H9 (cell line): ENCODE data around the gene PDGFB. TPM values are rescaled to one million over a fixed set of nuclear protein-coding genes. Genes with fewer than 3 reads are reported as not detected.

Experiments used
- DNase-seq: peaks from one replicate; pipeline ENCODE4 v3.0.0-alpha.2; 2017
- H2AFZ ChIP-seq: one replicate; pipeline ENCODE4 v1.6.1; 2013; ENCODE audit warnings: mild to moderate bottlenecking, low read length, control low read depth, moderate library complexity
- H2AK5ac ChIP-seq: 2 replicates; pipeline ENCODE4 v1.6.1; 2013; ENCODE audit warnings: low read length, control low read depth, mixed read lengths; ENCODE audit not compliant: insufficient read length
- H2BK120ac ChIP-seq: one replicate; pipeline ENCODE4 v1.6.1; 2013; ENCODE audit warnings: low read depth, mild to moderate bottlenecking, low read length, control low read depth, inconsistent platforms; ENCODE audit not compliant: poor library complexity, severe bottlenecking
- H2BK12ac ChIP-seq: 2 replicates; pipeline ENCODE4 v1.6.1; 2013; ENCODE audit warnings: low read length, control low read depth, mixed read lengths, low read depth; ENCODE audit not compliant: insufficient read length
- H2BK15ac ChIP-seq: 2 replicates; pipeline ENCODE4 v1.6.1; 2013; ENCODE audit warnings: low read depth, low read length, control low read depth
- H2BK20ac ChIP-seq: one replicate; pipeline ENCODE4 v1.6.1; 2013; ENCODE audit warnings: low read depth, mild to moderate bottlenecking, low read length, control low read depth, inconsistent platforms; ENCODE audit not compliant: poor library complexity, severe bottlenecking
- H2BK5ac ChIP-seq: 2 replicates; pipeline ENCODE4 v1.6.1; 2013; ENCODE audit warnings: low read length, control low read depth, mixed read lengths; ENCODE audit not compliant: insufficient read length
- H3K14ac ChIP-seq: 2 replicates; pipeline ENCODE4 v1.6.1; 2013; ENCODE audit warnings: low read length, control low read depth; ENCODE audit not compliant: insufficient read depth
- H3K18ac ChIP-seq: 2 replicates; pipeline ENCODE4 v1.6.1; 2013; ENCODE audit warnings: low read depth, mild to moderate bottlenecking, mixed read lengths, low read length, control low read depth; ENCODE audit not compliant: insufficient read length
- H3K23ac ChIP-seq: 2 replicates; pipeline ENCODE4 v1.6.1; 2013; ENCODE audit warnings: low read length, control low read depth, mixed read lengths, low read depth; ENCODE audit not compliant: insufficient read length
- H3K23me2 ChIP-seq: 2 replicates; pipeline ENCODE4 v1.6.1; 2013; ENCODE audit warnings: low read depth, mild to moderate bottlenecking, mixed read lengths, low read length, control low read depth; ENCODE audit not compliant: insufficient read length, poor library complexity, severe bottlenecking
- H3K27ac ChIP-seq: 2 replicates; pipeline ENCODE4 v1.5.1; 2013; ENCODE audit warnings: low read length, control low read depth, mixed read lengths, low read depth; ENCODE audit not compliant: insufficient read length
- H3K27me3 ChIP-seq: 2 replicates; pipeline ENCODE4 v1.6.1; 2013; ENCODE audit warnings: low read length, control low read depth, inconsistent platforms; ENCODE audit not compliant: insufficient read depth
- H3K4ac ChIP-seq: 2 replicates; pipeline ENCODE4 v1.6.1; 2013; ENCODE audit warnings: low read depth, mild to moderate bottlenecking, control low read depth, inconsistent platforms, low read length, moderate library complexity
- H3K4me1 ChIP-seq: 2 replicates; pipeline ENCODE4 v1.6.1; 2013; ENCODE audit warnings: low read length, control low read depth, inconsistent platforms; ENCODE audit not compliant: insufficient read depth
- H3K4me2 ChIP-seq: 2 replicates; pipeline ENCODE4 v1.6.1; 2013; ENCODE audit warnings: low read length, control low read depth, mixed read lengths; ENCODE audit not compliant: insufficient read length, insufficient read depth
- H3K56ac ChIP-seq: 2 replicates; pipeline ENCODE4 v1.6.1; 2013; ENCODE audit warnings: low read depth, mild to moderate bottlenecking, mixed read lengths, low read length, control low read depth; ENCODE audit not compliant: insufficient read length
- H3K79me1 ChIP-seq: 2 replicates; pipeline ENCODE4 v1.6.1; 2013; ENCODE audit warnings: low read depth, mild to moderate bottlenecking, moderate library complexity, low read length, control low read depth, inconsistent platforms; ENCODE audit not compliant: insufficient read depth, poor library complexity, severe bottlenecking
- H3K79me2 ChIP-seq: 2 replicates; pipeline ENCODE4 v1.6.1; 2013; ENCODE audit warnings: low read length, control low read depth, inconsistent platforms; ENCODE audit not compliant: insufficient read depth
- H3K9ac ChIP-seq: 2 replicates; pipeline ENCODE4 v1.6.1; 2013; ENCODE audit warnings: low read length, control low read depth, mixed read lengths; ENCODE audit not compliant: insufficient read length; ENCODE audit errors: extremely low read depth
- H3K9me3 ChIP-seq: one replicate; pipeline ENCODE4 v1.6.1; 2013; ENCODE audit warnings: low read depth, low read length, inconsistent platforms; ENCODE audit not compliant: control insufficient read depth
- H3T11ph ChIP-seq: one replicate; pipeline ENCODE4 v1.6.1; 2013; ENCODE audit warnings: mild to moderate bottlenecking, low read length, control low read depth, inconsistent platforms
- H4K20me1 ChIP-seq: one replicate; pipeline ENCODE4 v1.6.1; 2013; ENCODE audit not compliant: control insufficient read depth, insufficient read length, insufficient read depth
- H4K5ac ChIP-seq: 2 replicates; pipeline ENCODE4 v1.6.1; 2013; ENCODE audit warnings: low read depth, mild to moderate bottlenecking, mixed read lengths, low read length, control low read depth; ENCODE audit not compliant: insufficient read length
- H4K8ac ChIP-seq: replicated peaks from 2 replicates; pipeline ENCODE4 v1.6.1; 2013; ENCODE audit warnings: low read length, control low read depth, mixed read lengths, low read depth; ENCODE audit not compliant: insufficient read length
- H4K91ac ChIP-seq: 2 replicates; pipeline ENCODE4 v1.6.1; 2013; ENCODE audit warnings: low read depth, mild to moderate bottlenecking, moderate library complexity, mixed read lengths, low read length, control low read depth; ENCODE audit not compliant: insufficient read length
- H3K27ac Mint-ChIP-seq, 3 experiments: 2 replicates in 2 of 3; 3 replicates in 1 of 3; pipeline ENCODE4 v1.8.0; 2020 to 2021; ENCODE audit warnings: mixed read lengths in 3 of 3, mild to moderate bottlenecking in 1 of 3, moderate library complexity in 1 of 3
- H3K27me3 Mint-ChIP-seq: 2 replicates; pipeline ENCODE4 v1.8.0; 2021; ENCODE audit warnings: low read depth, mild to moderate bottlenecking, moderate library complexity, mixed read lengths
- H3K36me3 Mint-ChIP-seq, 3 experiments: 2 replicates in 2 of 3; 3 replicates in 1 of 3; pipeline ENCODE4 v1.8.0; 2020 to 2021; ENCODE audit warnings: low read depth in 3 of 3, mixed read lengths in 3 of 3; ENCODE audit not compliant: insufficient read depth in 1 of 3
- H3K4me1 Mint-ChIP-seq, 2 experiments: 2 replicates each; pipeline ENCODE4 v1.8.0; 2020; ENCODE audit warnings: mixed read lengths in 2 of 2
- H3K4me3 Mint-ChIP-seq, 2 experiments: 2 replicates in 1 of 2; 3 replicates in 1 of 2; pipeline ENCODE4 v1.8.0; 2020 to 2021; ENCODE audit warnings: mild to moderate bottlenecking in 2 of 2, mixed read lengths in 2 of 2, moderate library complexity in 1 of 2
- H3K9me3 Mint-ChIP-seq, 2 experiments: 2 replicates in 1 of 2; 3 replicates in 1 of 2; pipeline ENCODE4 v1.8.0; 2020; ENCODE audit warnings: mild to moderate bottlenecking in 2 of 2, mixed read lengths in 2 of 2, moderate library complexity in 1 of 2
- WGBS: extraction: QIAGEN DNeasy Blood & Tissue Kit; methylation state at CpG from one replicate; pipeline ENCODE4 v1.1.7; 2013; ENCODE audit warnings: missing lambda C conversion rate, low lambda C conversion rate, mixed read lengths; ENCODE audit not compliant: insufficient read length; ENCODE audit errors: extremely low coverage; 5-methylcytosine and 5-hydroxymethylcytosine counted together
- total RNA-seq: library from RNA; stranded (reverse); gene quantifications from 2 replicates; pipeline ENCODE4 v1.2.1, GENCODE V29; 2021
- TF ChIP-seq, protein P1 (sequence below): fragments of 200-600 bp; sonication (generic); conservative IDR thresholded peaks from 3 replicates; pipeline ENCODE4 v1.8.0; 2021; ENCODE audit warnings: antibody characterized with exemption, mild to moderate bottlenecking

Gene PDGFB
- total RNA-seq, 1 experiment from 2014 or later = 6.1 TPM

- Histone ChIP-seq H3K27ac (no peak overlapping the region), H3K9me3 (no peaks in the 10 kb centered on the region), H3K23ac (no peak overlapping the region), H2BK5ac (no peak overlapping the region), H3K4me2 (no peak overlapping the region), H2BK12ac (peak overlapping the region; percentile 51), H3K79me2 (no peaks in the 10 kb centered on the region), H3K23me2 (no peaks in the 10 kb centered on the region), H3K4ac (no peak overlapping the region), H2BK20ac (no peak overlapping the region), H3K14ac (peak overlapping the region; percentile 27; the same call in 1 of the 2 replicates), H3K9ac (no peak overlapping the region), H4K91ac (no peak overlapping the region), H3K56ac (no peak overlapping the region), H3K79me1 (no peaks in the 10 kb centered on the region), H3K27me3 (no peaks in the 10 kb centered on the region; the same call in 1 of the 2 replicates), H3K4me1 (peaks cover 4% of the 10 kb centered on the region; the same call in 1 of the 2 replicates), H3T11ph (no peak overlapping the region), H2BK120ac (no peak overlapping the region), H2AK5ac (no peak overlapping the region), H2AFZ (no peak overlapping the region), H3K18ac (no peak overlapping the region), H2BK15ac (no peak overlapping the region), H4K8ac (no peak overlapping the region), H4K5ac (no peak overlapping the region), H4K20me1 (no peaks in the 10 kb centered on the region)
- no peaks in the 10 kb centered on the region; a peak in 1 of 5 replicates for H3K9me3 Mint-ChIP-seq
- no peak for DNase-seq
- TF ChIP-seq, protein P1, sequence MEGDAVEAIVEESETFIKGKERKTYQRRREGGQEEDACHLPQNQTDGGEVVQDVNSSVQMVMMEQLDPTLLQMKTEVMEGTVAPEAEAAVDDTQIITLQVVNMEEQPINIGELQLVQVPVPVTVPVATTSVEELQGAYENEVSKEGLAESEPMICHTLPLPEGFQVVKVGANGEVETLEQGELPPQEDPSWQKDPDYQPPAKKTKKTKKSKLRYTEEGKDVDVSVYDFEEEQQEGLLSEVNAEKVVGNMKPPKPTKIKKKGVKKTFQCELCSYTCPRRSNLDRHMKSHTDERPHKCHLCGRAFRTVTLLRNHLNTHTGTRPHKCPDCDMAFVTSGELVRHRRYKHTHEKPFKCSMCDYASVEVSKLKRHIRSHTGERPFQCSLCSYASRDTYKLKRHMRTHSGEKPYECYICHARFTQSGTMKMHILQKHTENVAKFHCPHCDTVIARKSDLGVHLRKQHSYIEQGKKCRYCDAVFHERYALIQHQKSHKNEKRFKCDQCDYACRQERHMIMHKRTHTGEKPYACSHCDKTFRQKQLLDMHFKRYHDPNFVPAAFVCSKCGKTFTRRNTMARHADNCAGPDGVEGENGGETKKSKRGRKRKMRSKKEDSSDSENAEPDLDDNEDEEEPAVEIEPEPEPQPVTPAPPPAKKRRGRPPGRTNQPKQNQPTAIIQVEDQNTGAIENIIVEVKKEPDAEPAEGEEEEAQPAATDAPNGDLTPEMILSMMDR = no peak
- no CpG with 5 or more reads among the region's 29 CpGs for WGBS
- H3K27me3 Mint-ChIP-seq = peaks cover 53% of the 10 kb centered on the region
- peak overlapping the region in 1 of 2 experiments; percentile 61; a peak in 2 of 5 replicates for H3K4me3 Mint-ChIP-seq
- peaks cover 0 to 2% (median 0%) of the 10 kb centered on the region in 3 experiments; a peak in 2 of 7 replicates for H3K36me3 Mint-ChIP-seq
- H3K27ac Mint-ChIP-seq = peak overlapping the region in 2 of 3 experiments; percentile 68 to 79; a peak in 2 of 7 replicates
- peaks cover 50 to 61% of the 10 kb centered on the region in 2 experiments for H3K4me1 Mint-ChIP-seq
Measured at GRCh38 chr22:39234867-39235687, 9.7 kb downstream of the PDGFB start.
